PC-3 (cell line): ENCODE results near the gene APOH.

Experiments
- EZH2phosphoT487 ChIP-seq: fragments of 300-600 bp; sonication (generic); IDR thresholded peaks from 2 replicates; pipeline ENCODE4 v1.6.1; 2018; ENCODE audit warnings: mild to moderate bottlenecking, antibody characterized with exemption, low read length, borderline replicate concordance
- TF ChIP-seq, protein P1 (sequence below): fragments of 300-600 bp; sonication (generic); conservative IDR thresholded peaks from 2 replicates; pipeline ENCODE4 v1.5.1; 2017; ENCODE audit warnings: antibody characterized with exemption, low read depth, mild to moderate bottlenecking, low read length

DNA sequence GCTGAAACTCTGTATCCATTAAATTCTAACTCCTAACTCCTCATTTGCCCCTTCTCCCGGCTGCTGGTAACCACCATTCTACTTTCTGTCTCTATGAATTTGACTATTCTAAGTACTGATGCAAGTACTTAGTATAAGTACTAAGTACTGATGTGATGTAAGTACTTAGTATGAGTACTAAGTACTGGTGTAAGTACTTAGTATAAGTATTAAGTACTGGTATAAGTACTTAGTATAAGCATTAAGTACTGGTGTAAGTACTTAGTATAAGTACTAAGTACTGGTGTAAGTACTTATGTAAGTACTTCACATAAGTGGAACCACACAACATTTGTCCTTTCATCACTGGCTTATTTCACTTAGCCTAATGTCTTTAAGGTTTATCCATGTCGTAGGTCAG, 40.9 kb upstream of the APOH start:
- TF ChIP-seq, protein P1, sequence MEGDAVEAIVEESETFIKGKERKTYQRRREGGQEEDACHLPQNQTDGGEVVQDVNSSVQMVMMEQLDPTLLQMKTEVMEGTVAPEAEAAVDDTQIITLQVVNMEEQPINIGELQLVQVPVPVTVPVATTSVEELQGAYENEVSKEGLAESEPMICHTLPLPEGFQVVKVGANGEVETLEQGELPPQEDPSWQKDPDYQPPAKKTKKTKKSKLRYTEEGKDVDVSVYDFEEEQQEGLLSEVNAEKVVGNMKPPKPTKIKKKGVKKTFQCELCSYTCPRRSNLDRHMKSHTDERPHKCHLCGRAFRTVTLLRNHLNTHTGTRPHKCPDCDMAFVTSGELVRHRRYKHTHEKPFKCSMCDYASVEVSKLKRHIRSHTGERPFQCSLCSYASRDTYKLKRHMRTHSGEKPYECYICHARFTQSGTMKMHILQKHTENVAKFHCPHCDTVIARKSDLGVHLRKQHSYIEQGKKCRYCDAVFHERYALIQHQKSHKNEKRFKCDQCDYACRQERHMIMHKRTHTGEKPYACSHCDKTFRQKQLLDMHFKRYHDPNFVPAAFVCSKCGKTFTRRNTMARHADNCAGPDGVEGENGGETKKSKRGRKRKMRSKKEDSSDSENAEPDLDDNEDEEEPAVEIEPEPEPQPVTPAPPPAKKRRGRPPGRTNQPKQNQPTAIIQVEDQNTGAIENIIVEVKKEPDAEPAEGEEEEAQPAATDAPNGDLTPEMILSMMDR = no peak
- no peak for TF ChIP-seq EZH2phosphoT487
